Liver (tissue), 9 donors: ENCODE data around the gene P2RY12. TPM values are rescaled to one million over a fixed set of nuclear protein-coding genes. Genes with fewer than 3 reads are reported as not detected.

ENCODE experiments used
- DNase-seq: peaks from one replicate; pipeline ENCODE4 v3.0.0-alpha.2; 2017; ENCODE audit warnings: low spot score
- H3K27ac ChIP-seq, 2 donors: one replicate each; pipeline ENCODE4 v1.7.0; 2013; ENCODE audit warnings: inconsistent platforms in 2 of 2, low read length in 2 of 2, control low read depth in 1 of 2, low read depth in 1 of 2, mild to moderate bottlenecking in 1 of 2
- H3K27me3 ChIP-seq, 4 donors: one replicate each; pipeline versions ENCODE4 v1.6.1 to v1.7.0; 2013; ENCODE audit warnings: low read length in 3 of 4, inconsistent platforms in 1 of 4, mild to moderate bottlenecking in 1 of 4, moderate library complexity in 1 of 4; ENCODE audit not compliant: control insufficient read depth in 4 of 4, insufficient read depth in 4 of 4
- H3K36me3 ChIP-seq, 4 donors: one replicate each; pipeline versions ENCODE4 v1.6.1 to v1.7.0; 2013; ENCODE audit warnings: low read length in 3 of 4, mild to moderate bottlenecking in 3 of 4, low read depth in 1 of 4, moderate library complexity in 1 of 4; ENCODE audit not compliant: control insufficient read depth in 4 of 4, insufficient read depth in 3 of 4
- H3K4me1 ChIP-seq, 4 donors: one replicate each; pipeline versions ENCODE4 v1.6.1 to v1.7.0; 2013; ENCODE audit warnings: low read length in 3 of 4, mild to moderate bottlenecking in 3 of 4, moderate library complexity in 1 of 4; ENCODE audit not compliant: control insufficient read depth in 4 of 4, insufficient read depth in 4 of 4
- H3K4me3 ChIP-seq, 3 donors: one replicate each; pipeline versions ENCODE4 v1.6.1 to v1.7.0; 2013; ENCODE audit warnings: low read length in 3 of 3, control low read depth in 1 of 3, low read depth in 1 of 3, mild to moderate bottlenecking in 1 of 3
- H3K9ac ChIP-seq, 2 donors: one replicate each; pipeline ENCODE4 v1.7.0; 2013; ENCODE audit warnings: low read length in 2 of 2, mild to moderate bottlenecking in 2 of 2, moderate library complexity in 2 of 2, control low read depth in 1 of 2, low read depth in 1 of 2
- H3K9me3 ChIP-seq, 4 donors: one replicate each; pipeline versions ENCODE4 v1.6.1 to v1.7.0; 2013; ENCODE audit warnings: low read length in 3 of 4; ENCODE audit not compliant: control insufficient read depth in 4 of 4
- EGR1 ChIP-seq, 2 donors: IDR thresholded peaks; 2 replicates each; pipeline ENCODE4 v1.6.1; 2016 to 2018; ENCODE audit warnings: antibody characterized with exemption in 2 of 2, low read depth in 2 of 2
- FOXA1 ChIP-seq: IDR thresholded peaks from 2 replicates; pipeline ENCODE4 v1.6.1; 2016; ENCODE audit warnings: antibody characterized with exemption
- FOXA2 ChIP-seq: IDR thresholded peaks from 2 replicates; pipeline ENCODE4 v1.6.1; 2016; ENCODE audit warnings: antibody characterized with exemption
- GABPA ChIP-seq, 2 donors: IDR thresholded peaks in 1 of 2; conservative IDR thresholded peaks in 1 of 2; 2 replicates each; pipeline ENCODE4 v1.6.1; 2016; ENCODE audit warnings: antibody characterized with exemption in 2 of 2, mild to moderate bottlenecking in 1 of 2, moderate library complexity in 1 of 2
- HNF4A ChIP-seq, 2 donors: conservative IDR thresholded peaks; 2 replicates each; pipeline ENCODE4 v1.6.1; 2016; ENCODE audit warnings: antibody characterized with exemption in 2 of 2, mild to moderate bottlenecking in 2 of 2
- HNF4G ChIP-seq: IDR thresholded peaks from 2 replicates; pipeline ENCODE4 v1.6.1; 2016; ENCODE audit warnings: antibody characterized with exemption
- JUND ChIP-seq, 2 donors: IDR thresholded peaks; 2 replicates each; pipeline ENCODE4 v1.6.1; 2016; ENCODE audit warnings: antibody characterized with exemption in 2 of 2
- NR2F2 ChIP-seq: IDR thresholded peaks from 2 replicates; pipeline ENCODE4 v1.6.1; 2016; ENCODE audit warnings: antibody characterized with exemption
- RAD21 ChIP-seq, 2 donors: IDR thresholded peaks; 2 replicates each; pipeline ENCODE4 v1.6.1; 2016; ENCODE audit warnings: antibody characterized with exemption in 2 of 2, mild to moderate bottlenecking in 2 of 2
- RXRA ChIP-seq, 2 donors: IDR thresholded peaks; 2 replicates each; pipeline ENCODE4 v1.6.1; 2017 to 2018; ENCODE audit warnings: antibody characterized with exemption in 2 of 2, mild to moderate bottlenecking in 1 of 2
- SP1 ChIP-seq: IDR thresholded peaks from 2 replicates; pipeline ENCODE4 v1.6.1; 2018; ENCODE audit warnings: antibody characterized with exemption, mild to moderate bottlenecking
- WGBS: extraction: QIAGEN DNeasy Blood & Tissue Kit; methylation state at CpG from one replicate; pipeline ENCODE4 v1.1.7; 2013; 5-methylcytosine and 5-hydroxymethylcytosine counted together
- polyA plus RNA-seq, 2 donors: library from polyadenylated mRNA; stranded (reverse) in 1 of 2; unstranded in 1 of 2; fragments of 200-250 nt in 1 of 2; fragments of >200 nt in 1 of 2; fragmentation: Nextera tagmentation in 1 of 2; extraction: Ambion mirVana in 1 of 2; gene quantifications; one replicate each; pipeline versions ENCODE4 v1.2.1 to v1.2.3, GENCODE V29; 2013 to 2015
- total RNA-seq, 2 donors: library from RNA; depleted of rRNA; stranded (reverse); fragments of >200 nt; gene quantifications; one replicate each; pipeline ENCODE4 v1.2.3, GENCODE V29; 2014
- TF ChIP-seq, protein P1 (sequence below): IDR thresholded peaks from 2 replicates; pipeline ENCODE4 v1.6.1; 2016; ENCODE audit warnings: antibody characterized with exemption
- TF ChIP-seq, protein P2 (sequence below): fragments of 150-350 bp; IDR thresholded peaks from 2 replicates; pipeline ENCODE4 v1.5.1; 2017; ENCODE audit warnings: improper control_type of control experiment, low read depth, low read length; ENCODE audit not compliant: missing input control
- TF ChIP-seq, protein P3 (sequence below): IDR thresholded peaks from 2 replicates; pipeline ENCODE4 v1.6.1; 2016; ENCODE audit warnings: antibody characterized with exemption
- TF ChIP-seq, protein P4 (sequence below): IDR thresholded peaks from 2 replicates; pipeline ENCODE4 v1.6.1; 2016; ENCODE audit warnings: antibody characterized with exemption
- TF ChIP-seq, protein P5 (sequence below): IDR thresholded peaks from 2 replicates; pipeline ENCODE4 v1.6.1; 2016; ENCODE audit warnings: antibody characterized with exemption, mild to moderate bottlenecking
- donor health status: healthy.
- donor health status: healthy.
- donor health status: healthy.
- donor health status: healthy.
- donor health status: healthy.

The P2RY12 gene
- total and polyA plus RNA-seq, 4 donors, result 0.43 to 2.8 (median 1.6) TPM

DNA sequence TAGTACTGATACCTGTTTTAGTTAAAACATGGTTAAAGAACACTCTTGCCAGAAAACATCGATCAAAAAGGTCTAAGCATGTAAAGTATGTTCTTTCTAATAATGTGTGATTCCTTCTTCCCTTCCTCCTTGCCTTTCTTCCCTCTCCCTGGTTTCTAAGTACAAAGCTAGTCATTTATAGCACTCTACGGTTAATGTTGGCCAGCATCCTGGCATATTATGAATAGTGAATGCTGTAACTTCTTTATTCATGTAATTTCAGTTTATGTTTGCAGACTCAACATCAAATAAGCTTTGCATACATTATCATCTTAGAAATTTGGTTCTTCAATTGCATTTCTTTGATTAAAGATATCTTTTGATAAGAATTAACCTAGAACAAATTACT is 27.1 kb downstream of the P2RY12 start:
- Histone ChIP-seq H3K27ac (no peak overlapping the region), H3K36me3 (no peaks in the 10 kb centered on the region), H3K9me3 (no peaks in the 10 kb centered on the region), H3K27me3 (no peaks in the 10 kb centered on the region), H3K9ac (no peak overlapping the region), H3K4me1 (no peaks in the 10 kb centered on the region), H3K4me3 (no peak overlapping the region)
- no peak for DNase-seq
- TF ChIP-seq RXRA (IDR thresholded peaks at IDR 0.05) (no peak), FOXA1 (no peak), GABPA (IDR thresholded peaks at IDR 0.05 in 1 of 2, conservative IDR thresholded peaks at IDR 0.05 in 1 of 2) (no peak)
- 88% methylated on average over 2 of the region's 2 CpGs for WGBS

DNA sequence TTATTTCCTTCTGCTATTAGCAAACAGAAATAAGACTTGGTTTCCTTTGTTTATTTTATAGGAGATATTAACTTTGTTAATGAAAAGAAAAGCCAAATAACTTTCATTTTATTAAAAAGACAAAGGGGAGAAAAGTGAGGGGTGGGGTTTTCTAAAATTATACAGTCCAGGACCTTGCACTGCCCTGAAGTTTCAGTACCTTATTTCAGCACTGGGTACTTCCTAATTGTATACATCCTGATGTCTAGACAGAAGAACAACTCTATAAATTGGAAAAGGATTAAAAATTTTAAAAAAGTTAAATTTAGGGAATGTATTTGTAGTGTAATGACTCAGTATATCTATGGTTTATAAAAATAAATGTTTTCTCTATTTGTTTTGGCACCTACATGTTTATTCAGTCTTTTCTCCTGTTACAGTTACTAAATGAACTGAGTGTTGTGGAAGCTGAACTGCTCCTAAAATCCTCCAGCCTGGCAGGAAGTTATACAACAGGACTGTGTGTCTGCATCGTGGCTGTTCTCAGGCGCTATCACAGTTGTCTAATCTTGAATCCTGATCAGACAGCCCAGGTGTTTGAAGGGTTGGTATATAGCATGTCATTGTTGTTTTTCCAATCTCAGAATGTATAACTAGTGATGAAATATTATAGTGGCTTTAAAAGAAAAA is 27.6 kb downstream of the P2RY12 start:
- H3K4me3 ChIP-seq, result no peak overlapping the region
- no peaks in the 10 kb centered on the region for H3K4me1 ChIP-seq
- WGBS, result 61% methylated on average over 2 of the region's 2 CpGs
- H3K36me3 ChIP-seq, result no peaks in the 10 kb centered on the region
- DNase-seq, result no peak
- no peak for TF ChIP-seq EGR1 (IDR thresholded peaks at IDR 0.05; ENCODE audit: low read depth in 2 of 2)
- TF ChIP-seq, protein P1, sequence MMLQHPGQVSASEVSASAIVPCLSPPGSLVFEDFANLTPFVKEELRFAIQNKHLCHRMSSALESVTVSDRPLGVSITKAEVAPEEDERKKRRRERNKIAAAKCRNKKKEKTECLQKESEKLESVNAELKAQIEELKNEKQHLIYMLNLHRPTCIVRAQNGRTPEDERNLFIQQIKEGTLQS, result no peak
- TF ChIP-seq SP1, result no peak
- no peak for TF ChIP-seq RXRA (IDR thresholded peaks at IDR 0.05)
- no peak for TF ChIP-seq RAD21 (IDR thresholded peaks at IDR 0.05)
- TF ChIP-seq, protein P2, sequence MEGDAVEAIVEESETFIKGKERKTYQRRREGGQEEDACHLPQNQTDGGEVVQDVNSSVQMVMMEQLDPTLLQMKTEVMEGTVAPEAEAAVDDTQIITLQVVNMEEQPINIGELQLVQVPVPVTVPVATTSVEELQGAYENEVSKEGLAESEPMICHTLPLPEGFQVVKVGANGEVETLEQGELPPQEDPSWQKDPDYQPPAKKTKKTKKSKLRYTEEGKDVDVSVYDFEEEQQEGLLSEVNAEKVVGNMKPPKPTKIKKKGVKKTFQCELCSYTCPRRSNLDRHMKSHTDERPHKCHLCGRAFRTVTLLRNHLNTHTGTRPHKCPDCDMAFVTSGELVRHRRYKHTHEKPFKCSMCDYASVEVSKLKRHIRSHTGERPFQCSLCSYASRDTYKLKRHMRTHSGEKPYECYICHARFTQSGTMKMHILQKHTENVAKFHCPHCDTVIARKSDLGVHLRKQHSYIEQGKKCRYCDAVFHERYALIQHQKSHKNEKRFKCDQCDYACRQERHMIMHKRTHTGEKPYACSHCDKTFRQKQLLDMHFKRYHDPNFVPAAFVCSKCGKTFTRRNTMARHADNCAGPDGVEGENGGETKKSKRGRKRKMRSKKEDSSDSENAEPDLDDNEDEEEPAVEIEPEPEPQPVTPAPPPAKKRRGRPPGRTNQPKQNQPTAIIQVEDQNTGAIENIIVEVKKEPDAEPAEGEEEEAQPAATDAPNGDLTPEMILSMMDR, result no peak
- no peak for TF ChIP-seq HNF4A (conservative IDR thresholded peaks at IDR 0.05)
- TF ChIP-seq, protein P3, sequence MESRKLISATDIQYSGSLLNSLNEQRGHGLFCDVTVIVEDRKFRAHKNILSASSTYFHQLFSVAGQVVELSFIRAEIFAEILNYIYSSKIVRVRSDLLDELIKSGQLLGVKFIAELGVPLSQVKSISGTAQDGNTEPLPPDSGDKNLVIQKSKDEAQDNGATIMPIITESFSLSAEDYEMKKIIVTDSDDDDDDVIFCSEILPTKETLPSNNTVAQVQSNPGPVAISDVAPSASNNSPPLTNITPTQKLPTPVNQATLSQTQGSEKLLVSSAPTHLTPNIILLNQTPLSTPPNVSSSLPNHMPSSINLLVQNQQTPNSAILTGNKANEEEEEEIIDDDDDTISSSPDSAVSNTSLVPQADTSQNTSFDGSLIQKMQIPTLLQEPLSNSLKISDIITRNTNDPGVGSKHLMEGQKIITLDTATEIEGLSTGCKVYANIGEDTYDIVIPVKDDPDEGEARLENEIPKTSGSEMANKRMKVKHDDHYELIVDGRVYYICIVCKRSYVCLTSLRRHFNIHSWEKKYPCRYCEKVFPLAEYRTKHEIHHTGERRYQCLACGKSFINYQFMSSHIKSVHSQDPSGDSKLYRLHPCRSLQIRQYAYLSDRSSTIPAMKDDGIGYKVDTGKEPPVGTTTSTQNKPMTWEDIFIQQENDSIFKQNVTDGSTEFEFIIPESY, result no peak
- no peak for TF ChIP-seq FOXA1
- TF ChIP-seq, protein P4, sequence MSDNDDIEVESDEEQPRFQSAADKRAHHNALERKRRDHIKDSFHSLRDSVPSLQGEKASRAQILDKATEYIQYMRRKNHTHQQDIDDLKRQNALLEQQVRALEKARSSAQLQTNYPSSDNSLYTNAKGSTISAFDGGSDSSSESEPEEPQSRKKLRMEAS, result no peak
- TF ChIP-seq NR2F2, result no peak
- TF ChIP-seq HNF4G, result no peak
- TF ChIP-seq, protein P5, sequence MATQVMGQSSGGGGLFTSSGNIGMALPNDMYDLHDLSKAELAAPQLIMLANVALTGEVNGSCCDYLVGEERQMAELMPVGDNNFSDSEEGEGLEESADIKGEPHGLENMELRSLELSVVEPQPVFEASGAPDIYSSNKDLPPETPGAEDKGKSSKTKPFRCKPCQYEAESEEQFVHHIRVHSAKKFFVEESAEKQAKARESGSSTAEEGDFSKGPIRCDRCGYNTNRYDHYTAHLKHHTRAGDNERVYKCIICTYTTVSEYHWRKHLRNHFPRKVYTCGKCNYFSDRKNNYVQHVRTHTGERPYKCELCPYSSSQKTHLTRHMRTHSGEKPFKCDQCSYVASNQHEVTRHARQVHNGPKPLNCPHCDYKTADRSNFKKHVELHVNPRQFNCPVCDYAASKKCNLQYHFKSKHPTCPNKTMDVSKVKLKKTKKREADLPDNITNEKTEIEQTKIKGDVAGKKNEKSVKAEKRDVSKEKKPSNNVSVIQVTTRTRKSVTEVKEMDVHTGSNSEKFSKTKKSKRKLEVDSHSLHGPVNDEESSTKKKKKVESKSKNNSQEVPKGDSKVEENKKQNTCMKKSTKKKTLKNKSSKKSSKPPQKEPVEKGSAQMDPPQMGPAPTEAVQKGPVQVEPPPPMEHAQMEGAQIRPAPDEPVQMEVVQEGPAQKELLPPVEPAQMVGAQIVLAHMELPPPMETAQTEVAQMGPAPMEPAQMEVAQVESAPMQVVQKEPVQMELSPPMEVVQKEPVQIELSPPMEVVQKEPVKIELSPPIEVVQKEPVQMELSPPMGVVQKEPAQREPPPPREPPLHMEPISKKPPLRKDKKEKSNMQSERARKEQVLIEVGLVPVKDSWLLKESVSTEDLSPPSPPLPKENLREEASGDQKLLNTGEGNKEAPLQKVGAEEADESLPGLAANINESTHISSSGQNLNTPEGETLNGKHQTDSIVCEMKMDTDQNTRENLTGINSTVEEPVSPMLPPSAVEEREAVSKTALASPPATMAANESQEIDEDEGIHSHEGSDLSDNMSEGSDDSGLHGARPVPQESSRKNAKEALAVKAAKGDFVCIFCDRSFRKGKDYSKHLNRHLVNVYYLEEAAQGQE, result no peak
- no peak for TF ChIP-seq FOXA2
- no peak for TF ChIP-seq JUND (IDR thresholded peaks at IDR 0.05)
- TF ChIP-seq GABPA (IDR thresholded peaks at IDR 0.05 in 1 of 2, conservative IDR thresholded peaks at IDR 0.05 in 1 of 2), result no peak
- no peaks in the 10 kb centered on the region for H3K9me3 ChIP-seq
- H3K27ac ChIP-seq, result no peak overlapping the region
- no peaks in the 10 kb centered on the region for H3K27me3 ChIP-seq
- H3K9ac ChIP-seq, result no peak overlapping the region
